Panc1 (cell line): ENCODE measurements around the gene PYDC2. TPM values are rescaled to one million over a fixed set of nuclear protein-coding genes. Genes with fewer than 3 reads are reported as not detected.

Experiments used
- ATAC-seq: fragments of 200-7000 bp; cut with Tn5 transposase; 2 replicates; pipeline ENCODE4 v1.9.1; 2020; ENCODE audit warnings: mild to moderate bottlenecking, moderate library complexity
- BruUV-seq: library from RNA; stranded (reverse); fragments of 400-500 nt; replicated peaks from 2 replicates; lab custom pipeline; 2021; lab: Mats Ljungman, UMichigan
- CTCF ChIA-PET: fragments of 300-600 bp; sonication (Branson Sonifier 250); formaldehyde crosslinking; loops from one replicate; lab custom pipeline; 2022; ENCODE audit warnings: antibody characterized with exemption; lab: Charles Lee
- POLR2A ChIA-PET: fragments of 300-600 bp; sonication (Branson Sonifier 250); formaldehyde crosslinking; loops from one replicate; lab custom pipeline; 2022; ENCODE audit warnings: antibody characterized with exemption; lab: Charles Lee
- DNase-seq: peaks from one replicate; pipeline ENCODE4 v3.0.0-alpha.2; 2010; ENCODE audit warnings: low read depth, low spot score
- H3K27ac ChIP-seq: 2 replicates; pipeline ENCODE4 v1.5.1; 2011; ENCODE audit warnings: mild to moderate bottlenecking, low read length, inconsistent platforms
- H3K27me3 ChIP-seq: fragments of 200-500 bp; sonication (Bioruptor generic); 2 replicates; pipeline ENCODE4 v1.6.0; 2014; ENCODE audit warnings: low read length, inconsistent platforms; ENCODE audit not compliant: control insufficient read depth, insufficient read depth
- H3K36me3 ChIP-seq: fragments of 200-500 bp; sonication (Bioruptor generic); 2 replicates; pipeline ENCODE4 v1.5.1; 2014; ENCODE audit warnings: inconsistent platforms, mild to moderate bottlenecking, low read length, moderate library complexity; ENCODE audit not compliant: control insufficient read depth, insufficient read depth
- H3K4me1 ChIP-seq: 2 replicates; pipeline ENCODE4 v1.5.1; 2011; ENCODE audit warnings: inconsistent platforms, mild to moderate bottlenecking, low read length, moderate library complexity; ENCODE audit not compliant: control insufficient read depth, insufficient read depth
- H3K4me3 ChIP-seq, 2 experiments: 2 replicates each; pipeline ENCODE4 v1.5.1; 2011 to 2012; ENCODE audit warnings: low read depth in 2 of 2, low read length in 2 of 2, mild to moderate bottlenecking in 2 of 2, inconsistent platforms in 1 of 2, moderate library complexity in 1 of 2
- H3K9me3 ChIP-seq: fragments of 200-500 bp; sonication (Bioruptor generic); 2 replicates; pipeline ENCODE4 v1.5.1; 2014; ENCODE audit warnings: low read depth, mild to moderate bottlenecking, inconsistent platforms, low read length, moderate library complexity; ENCODE audit not compliant: control insufficient read depth, insufficient read depth
- CTCF ChIP-seq: fragments of 450-650 bp; IDR thresholded peaks from 2 replicates; pipeline ENCODE4 v1.5.1; 2017; ENCODE audit warnings: mild to moderate bottlenecking
- POLR2AphosphoS5 ChIP-seq: IDR thresholded peaks from 2 replicates; pipeline ENCODE4 v1.6.1; 2012; ENCODE audit warnings: mild to moderate bottlenecking, low read depth, low read length, moderate library complexity
- REST ChIP-seq, 2 experiments: IDR thresholded peaks; 2 replicates each; pipeline ENCODE4 v1.6.1; 2011 to 2012; ENCODE audit warnings: low read depth in 2 of 2, control low read depth in 1 of 2, low read length in 1 of 2, mild to moderate bottlenecking in 1 of 2, moderate library complexity in 1 of 2; ENCODE audit not compliant: insufficient read depth in 1 of 2
- SIN3A ChIP-seq: IDR thresholded peaks from 2 replicates; pipeline ENCODE4 v1.6.1; 2012; ENCODE audit warnings: low read depth, mild to moderate bottlenecking, low read length, moderate library complexity, borderline replicate concordance; ENCODE audit not compliant: insufficient read depth
- TCF7L2 ChIP-seq: IDR thresholded peaks from 2 replicates; pipeline ENCODE4 v1.6.1; 2011; ENCODE audit warnings: mild to moderate bottlenecking, low read depth, low read length, inconsistent platforms
- in situ Hi-C: cut with HindIII; loops from 2 replicates; pipeline ENCODE4 v1.10.0; 2016; ENCODE audit warnings: low sequenced_read_pairs, low pct_unique_long_range_greater_than_20kb
- intact Hi-C: fragments of 100-400 bp; cut with micrococcal nuclease; formaldehyde crosslinking; loops from one replicate; pipeline ENCODE4 v1.10.0; 2022; ENCODE audit not compliant: unreplicated experiment
- total RNA-seq: library from RNA; stranded (reverse); gene quantifications from one replicate; pipeline ENCODE4 v1.2.1, GENCODE V29; 2021; ENCODE audit not compliant: unreplicated experiment

Gene PYDC2
- total RNA-seq, 1 experiment from 2014 or later = not detected

- Histone ChIP-seq H3K36me3 (no peaks in the 10 kb centered on the region), H3K4me3 (no peak overlapping the region), H3K4me1 (no peaks in the 10 kb centered on the region), H3K27ac (peak overlapping the region; percentile 19; the same call in 1 of the 2 replicates), H3K9me3 (peaks cover 11% of the 10 kb centered on the region), H3K27me3 (no peaks in the 10 kb centered on the region)
- no peak for ATAC-seq
- intact Hi-C loops (loop anchor here (10.0 kb wide), 1 partner anchor 771 kb away; no protein-coding TSS in a partner anchor), in situ Hi-C loops (no loop called here)
- no TSS peak for BruUV-seq
- ChIA-PET POLR2A (no interaction called here), CTCF (no interaction called here)
- TF ChIP-seq POLR2AphosphoS5 = no peak
- no peak for TF ChIP-seq CTCF
- TF ChIP-seq SIN3A = no peak
- TF ChIP-seq TCF7L2 = no peak
- no peak for TF ChIP-seq REST (IDR thresholded peaks at IDR 0.05; ENCODE audit: insufficient read depth in 1 of 2, low read depth in 2 of 2, low read length in 1 of 2)
- no peak for DNase-seq
Measured at GRCh38 chr3:191414286-191414685, 46.7 kb upstream of the PYDC2 start.

DNA sequence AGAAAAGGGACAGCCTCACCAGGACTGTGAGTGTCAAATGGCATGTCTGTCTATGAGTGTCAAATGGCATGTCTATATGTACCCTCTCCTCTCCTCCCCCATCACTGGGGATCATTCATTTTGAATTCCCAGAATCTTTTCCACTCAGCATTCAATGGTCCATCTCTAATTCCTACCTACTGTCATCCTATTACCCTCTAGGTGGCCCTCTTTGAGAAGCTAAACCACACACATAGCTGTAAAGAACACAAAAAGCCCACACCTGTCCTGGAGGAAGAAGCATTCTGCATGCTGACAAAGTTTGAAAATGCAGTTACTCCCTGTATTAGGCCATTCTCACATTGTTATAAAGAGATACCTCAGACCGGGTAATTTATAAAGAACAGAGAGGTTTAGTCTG lies 46.2 kb upstream of the PYDC2 start:
- intact Hi-C loops = loop anchor here (10.0 kb wide), 1 partner anchor 770 kb away; no protein-coding TSS in a partner anchor
- no peaks in the 10 kb centered on the region for H3K36me3 ChIP-seq
- no peaks in the 10 kb centered on the region for H3K27me3 ChIP-seq
- H3K4me1 ChIP-seq = no peaks in the 10 kb centered on the region
- no TSS peak for BruUV-seq
- ChIA-PET POLR2A (no interaction called here), CTCF (no interaction called here)
- TF ChIP-seq REST (IDR thresholded peaks at IDR 0.05; ENCODE audit: insufficient read depth in 1 of 2, low read depth in 2 of 2, low read length in 1 of 2) (no peak), SIN3A (no peak), TCF7L2 (no peak), CTCF (no peak; the same call in 1 of the 2 replicates), POLR2AphosphoS5 (no peak)
- no peak for ATAC-seq
- no peak overlapping the region for H3K27ac ChIP-seq
- in situ Hi-C loops = no loop called here
- DNase-seq = no peak
- 0 out of 2 replicates have a peak, but pooled peaks cover 7% of the 10 kb centered on the region for H3K9me3 ChIP-seq
- H3K4me3 ChIP-seq = no peak overlapping the region
